Measurements from ENCODE around the gene MYOD1. TPM values are rescaled to one million over a fixed set of nuclear protein-coding genes. Genes with fewer than 3 reads are reported as not detected.

Gene MYOD1
- total and polyA plus RNA-seq, 3 experiments from 2014 or later: not detected

- Mint-ChIP-seq H3K36me3 (no peaks in the 10 kb centered on the region), H3K27ac (no peak overlapping the region), H3K9me3 (no peaks in the 10 kb centered on the region), H3K4me3 (no peak overlapping the region), H3K27me3 (peaks cover 4 to 5% of the 10 kb centered on the region in 2 donors), H3K4me1 (no peaks in the 10 kb centered on the region)
- CTCF ChIA-PET: interaction anchor here (1.1 kb wide), 1 partner anchor 40 kb away, joined by 3 read pairs; no protein-coding TSS in a partner anchor
- H3K9me3 ChIP-seq (ENCODE audit: low read length): no peaks in the 10 kb centered on the region
- no peaks in the 10 kb centered on the region for H3K27me3 ChIP-seq (ENCODE audit: insufficient read depth, low read length, poor library complexity, severe bottlenecking)
- POLR2A ChIA-PET: no interaction called here
- H3K36me3 ChIP-seq (ENCODE audit: insufficient read depth, low read length): no peaks in the 10 kb centered on the region
- H3K27ac ChIP-seq (ENCODE audit: low read depth, low read length): no peak overlapping the region
- DNase-seq: no peak
- H3K4me1 ChIP-seq (ENCODE audit: insufficient read depth, low read length): no peaks in the 10 kb centered on the region
- H3K4me3 ChIP-seq (ENCODE audit: low read length): no peak overlapping the region
Measured at GRCh38 chr11:17770917-17771316, 51.5 kb downstream of the MYOD1 start.

DNA sequence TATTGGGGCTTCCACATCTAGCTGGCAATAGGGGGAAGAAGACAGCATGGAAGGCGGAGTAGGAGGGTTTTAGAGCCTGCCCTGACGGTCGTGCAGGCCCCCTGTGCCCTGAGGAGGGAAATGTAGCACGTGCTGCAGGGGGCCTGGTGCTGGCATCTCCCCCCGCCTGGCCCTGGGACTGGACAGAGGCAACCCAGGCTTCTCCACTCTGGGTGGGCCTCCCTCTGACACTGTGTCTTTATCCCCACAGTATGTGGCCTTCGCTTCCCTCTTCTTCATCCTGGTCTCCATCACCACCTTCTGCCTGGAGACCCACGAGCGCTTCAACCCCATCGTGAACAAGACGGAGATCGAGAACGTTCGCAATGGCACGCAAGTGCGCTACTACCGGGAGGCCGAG lies 52.0 kb downstream of the MYOD1 start:
- Mint-ChIP-seq H3K36me3 (no peaks in the 10 kb centered on the region), H3K4me1 (no peaks in the 10 kb centered on the region), H3K9me3 (no peaks in the 10 kb centered on the region), H3K4me3 (no peak overlapping the region), H3K27me3 (peaks cover 0 to 4% of the 10 kb centered on the region in 2 donors), H3K27ac (no peak overlapping the region)
- no peak overlapping the region for H3K4me3 ChIP-seq (ENCODE audit: low read length)
- H3K27ac ChIP-seq (ENCODE audit: low read depth, low read length): no peak overlapping the region
- no peaks in the 10 kb centered on the region for H3K27me3 ChIP-seq (ENCODE audit: insufficient read depth, low read length, poor library complexity, severe bottlenecking)
- H3K4me1 ChIP-seq (ENCODE audit: insufficient read depth, low read length): no peaks in the 10 kb centered on the region
- H3K36me3 ChIP-seq (ENCODE audit: insufficient read depth, low read length): no peaks in the 10 kb centered on the region
- peak in 1 of 5 donors; percentile 37 for DNase-seq
- H3K9me3 ChIP-seq (ENCODE audit: low read length): no peaks in the 10 kb centered on the region
- POLR2A ChIA-PET: no interaction called here
- CTCF ChIA-PET: interaction anchor here (1.1 kb wide), 1 partner anchor 41 kb away, joined by 3 read pairs; no protein-coding TSS in a partner anchor

Other genes starting within 250 kb of the MYOD1 start
- gene ABCC8, start 242.7 kb upstream of the MYOD1 start, total RNA-seq: not detected
- gene ABCC8, start 242.7 kb upstream of the MYOD1 start, polyA plus RNA-seq: not detected
- not detected for gene USH1C, start 175.2 kb upstream of the MYOD1 start, total RNA-seq
- gene USH1C, start 175.2 kb upstream of the MYOD1 start, polyA plus RNA-seq: not detected
- not detected for gene OTOG, start 172.3 kb upstream of the MYOD1 start, total RNA-seq
- gene OTOG, start 172.3 kb upstream of the MYOD1 start, polyA plus RNA-seq: not detected
- not detected for gene KCNC1, start 15.2 kb downstream of the MYOD1 start, total RNA-seq
- gene KCNC1, start 15.2 kb downstream of the MYOD1 start, polyA plus RNA-seq: not detected